K562 (cell line): ENCODE data around the gene HMGB1. TPM values are rescaled to one million over a fixed set of nuclear protein-coding genes. Genes with fewer than 3 reads are reported as not detected.

Source experiments
- AFF1 ChIP-seq, 2 experiments: fragments of 450-650 bp; IDR thresholded peaks; 2 replicates each; pipeline ENCODE4 v1.6.1; 2018; ENCODE audit warnings: mild to moderate bottlenecking in 2 of 2, low read depth in 1 of 2; ENCODE audit not compliant: partially characterized antibody in 2 of 2
- BRD4 ChIP-seq: fragments of 200-600 bp; sonication (generic); IDR thresholded peaks from 2 replicates; pipeline ENCODE4 v1.6.1; 2017; ENCODE audit warnings: inconsistent platforms
- CBFA2T3 ChIP-seq: fragments of 450-650 bp; IDR thresholded peaks from 2 replicates; pipeline ENCODE4 v1.6.1; 2017
- CBX5 ChIP-seq: IDR thresholded peaks from 2 replicates; pipeline ENCODE4 v1.6.1; 2014; ENCODE audit warnings: low read depth, borderline replicate concordance
- CGGBP1 ChIP-seq: fragments of 250-450 bp; sonication (Bioruptor Pico); IDR thresholded peaks from 2 replicates; pipeline ENCODE4 v1.9.0; 2021; ENCODE audit warnings: mild to moderate bottlenecking
- CREB1 ChIP-seq, 2 experiments: sonication (generic) in 1 of 2; formaldehyde crosslinking in 1 of 2; IDR thresholded peaks; 2 replicates each; pipeline versions ENCODE4 v1.6.1 to v1.8.0; 2012 to 2022; ENCODE audit warnings: inconsistent platforms in 1 of 2, mild to moderate bottlenecking in 1 of 2, missing genetic modification reagents in 1 of 2, moderate library complexity in 1 of 2
- CXXC5 ChIP-seq: fragments of 250-450 bp; sonication (Bioruptor Pico); IDR thresholded peaks from 2 replicates; pipeline ENCODE4 v1.8.0; 2022; ENCODE audit warnings: inconsistent platforms, mild to moderate bottlenecking, moderate library complexity
- DPF2 ChIP-seq: fragments of 450-650 bp; IDR thresholded peaks from 2 replicates; pipeline ENCODE4 v1.6.1; 2016
- E2F4 ChIP-seq: sonication (generic); formaldehyde crosslinking; IDR thresholded peaks from 2 replicates; pipeline ENCODE4 v1.8.0; 2022; ENCODE audit warnings: mild to moderate bottlenecking, low read depth, missing genetic modification reagents
- E2F5 ChIP-seq: sonication (generic); formaldehyde crosslinking; IDR thresholded peaks from 2 replicates; pipeline ENCODE4 v1.8.0; 2022; ENCODE audit warnings: mild to moderate bottlenecking, missing genetic modification reagents
- HDAC1 ChIP-seq, 2 experiments: fragments of 450-650 bp; IDR thresholded peaks; 2 replicates each; pipeline ENCODE4 v1.6.1; 2016 to 2017; ENCODE audit warnings: inconsistent platforms in 1 of 2, mild to moderate bottlenecking in 1 of 2, moderate library complexity in 1 of 2
- HDAC8 ChIP-seq: fragments of 450-650 bp; IDR thresholded peaks from 2 replicates; pipeline ENCODE4 v1.6.1; 2016; ENCODE audit warnings: mild to moderate bottlenecking, missing genetic modification characterization, moderate library complexity, missing compliant biosample characterization
- KDM5B ChIP-seq: fragments of 200-600 bp; sonication (generic); IDR thresholded peaks from 2 replicates; pipeline ENCODE4 v1.6.1; 2012; ENCODE audit warnings: low read depth, mild to moderate bottlenecking, moderate library complexity, low read length, control low read depth, inconsistent platforms; ENCODE audit not compliant: insufficient replicate concordance
- MNT ChIP-seq, 2 experiments: fragments of 450-650 bp; conservative IDR thresholded peaks; 2 replicates each; pipeline ENCODE4 v1.6.1; 2017; ENCODE audit warnings: mild to moderate bottlenecking in 2 of 2, moderate library complexity in 2 of 2
- NCOA4 ChIP-seq: fragments of 450-650 bp; IDR thresholded peaks from 2 replicates; pipeline ENCODE4 v1.6.1; 2018; ENCODE audit warnings: mild to moderate bottlenecking; ENCODE audit not compliant: partially characterized antibody
- NFIC ChIP-seq: fragments of 450-650 bp; IDR thresholded peaks from 2 replicates; pipeline ENCODE4 v1.6.1; 2017; ENCODE audit warnings: mild to moderate bottlenecking, inconsistent platforms
- POLR2G ChIP-seq: fragments of 200-400 bp; formaldehyde crosslinking; IDR thresholded peaks from 2 replicates; pipeline ENCODE4 v1.6.1; 2017; ENCODE audit warnings: low read depth, mild to moderate bottlenecking, antibody characterized with exemption, low read length, moderate library complexity
- SOX6 ChIP-seq: fragments of 450-650 bp; IDR thresholded peaks from 2 replicates; pipeline ENCODE4 v1.6.1; 2014; ENCODE audit warnings: mild to moderate bottlenecking
- TCF7 ChIP-seq: sonication (generic); IDR thresholded peaks from 2 replicates; pipeline ENCODE4 v1.6.1; 2016; ENCODE audit warnings: antibody characterized with exemption, borderline replicate concordance
- polyA plus RNA-seq, 8 experiments: library from polyadenylated mRNA; depleted of rRNA in 4 of 8; stranded (reverse) in 5 of 8; unstranded in 3 of 8; fragments of >200 nt; fragmentation: Nextera tagmentation in 2 of 8; fragmentation: Illumina TruSeq in 1 of 8; extraction: Ambion mirVana in 2 of 8; extraction: Trizol in 1 of 8; gene quantifications; 2 replicates each; pipeline versions ENCODE4 v1.2.1 to v1.2.3, GENCODE V29; 2011 to 2014; ENCODE audit warnings: inconsistent platforms in 1 of 8, missing spikeins in 1 of 8
- total RNA-seq, 7 experiments: library from RNA; depleted of rRNA in 6 of 7; stranded (reverse); fragments of >200 nt in 6 of 7; fragmentation: Illumina TruSeq in 2 of 7; extraction: Trizol in 2 of 7; gene quantifications; 2 replicates each; pipeline versions ENCODE4 v1.2.1 to v1.2.3, GENCODE V29; 2011 to 2021; ENCODE audit warnings: low replicate concordance in 1 of 7

HMGB1 gene
- total and polyA plus RNA-seq, 9 of the 15 experiments (the other 6 are each of a cell fraction or from before 2014, with no cell fraction given), result 442 to 1,896 (median 933) TPM

GRCh38 chr13:30465593-30466357 lies at the start of gene HMGB1 (continued):
- no peak for TF ChIP-seq E2F5 (CRISPR knock-in tag)
- TF ChIP-seq POLR2G, result peak; percentile 95
- peak in 1 of 2 experiments; percentile 36 for TF ChIP-seq AFF1 (IDR thresholded peaks at IDR 0.05; ENCODE audit: low read depth in 1 of 2, partially characterized antibody in 2 of 2)
- no peak for TF ChIP-seq CBFA2T3
- peak; percentile 46 to 82 for TF ChIP-seq MNT (conservative IDR thresholded peaks at IDR 0.05)
- TF ChIP-seq NCOA4, result no peak
- no peak for TF ChIP-seq CGGBP1
- no peak for TF ChIP-seq CBX5
- TF ChIP-seq NFIC, result peak; percentile 13; the same call in 1 of the 2 replicates
- TF ChIP-seq HDAC8 (tag), result no peak
- peak; percentile 48 to 97; a peak in 3 of 4 replicates for TF ChIP-seq HDAC1 (IDR thresholded peaks at IDR 0.05)
- peak; percentile 17; the same call in 1 of the 2 replicates for TF ChIP-seq BRD4
- TF ChIP-seq SOX6, result peak; percentile 86
- TF ChIP-seq CXXC5, result peak; percentile 57
- TF ChIP-seq CREB1 (IDR thresholded peaks at IDR 0.05), result 0 out of 2 replicates have a peak, but pooled peaks have one; percentile 53
- peak; percentile 84 for TF ChIP-seq CREB1 (CRISPR knock-in tag; IDR thresholded peaks at IDR 0.05)
- peak; percentile 79 for TF ChIP-seq KDM5B
- TF ChIP-seq DPF2, result peak; percentile 42; the same call in 1 of the 2 replicates
- no peak for TF ChIP-seq TCF7
- peak; percentile 98 for TF ChIP-seq E2F4
